Fibroblast of mammary gland (primary cell): ENCODE data around the gene DRG1.
"Not testable (repeated sequence)": the region's sequence is repeated elsewhere in the genome, so short reads cannot be mapped to it uniquely, and the experiment has no call there.

ENCODE experiments used
- DNase-seq: peaks from one replicate; pipeline ENCODE4 v3.0.0-alpha.2; 2010; ENCODE audit warnings: low read depth
- H3K4me3 ChIP-seq: 2 replicates; pipeline ENCODE4 v1.5.1; 2011; ENCODE audit warnings: low read depth, mild to moderate bottlenecking, low read length, moderate library complexity; ENCODE audit not compliant: control insufficient read depth
- TF ChIP-seq, protein P1 (sequence below): conservative IDR thresholded peaks from 2 replicates; pipeline ENCODE4 v1.5.1; 2011; ENCODE audit warnings: low read depth, low read length, inconsistent platforms; ENCODE audit not compliant: control insufficient read depth, insufficient read depth

The DRG1 gene

DNA sequence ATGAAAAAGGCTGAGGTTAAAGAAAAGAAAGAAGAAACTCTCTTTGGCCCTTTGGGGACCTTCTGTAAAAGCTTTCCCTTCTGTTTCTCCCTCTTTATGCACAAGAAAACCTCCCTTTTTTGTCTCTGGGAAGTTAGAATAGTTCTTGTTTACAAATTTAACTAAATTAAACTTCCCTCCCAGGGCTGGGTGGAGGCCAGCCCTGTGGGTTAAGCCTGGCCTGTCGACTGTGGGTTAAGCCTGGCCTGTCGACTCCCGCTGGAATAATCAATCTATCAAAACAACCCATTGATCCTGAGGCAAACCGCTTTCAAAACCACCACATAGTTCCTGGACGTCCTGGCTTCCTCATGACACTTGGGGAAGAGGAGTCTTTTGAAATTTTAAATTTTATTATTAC lies 1.2 kb upstream of the DRG1 start:
- TF ChIP-seq, protein P1, sequence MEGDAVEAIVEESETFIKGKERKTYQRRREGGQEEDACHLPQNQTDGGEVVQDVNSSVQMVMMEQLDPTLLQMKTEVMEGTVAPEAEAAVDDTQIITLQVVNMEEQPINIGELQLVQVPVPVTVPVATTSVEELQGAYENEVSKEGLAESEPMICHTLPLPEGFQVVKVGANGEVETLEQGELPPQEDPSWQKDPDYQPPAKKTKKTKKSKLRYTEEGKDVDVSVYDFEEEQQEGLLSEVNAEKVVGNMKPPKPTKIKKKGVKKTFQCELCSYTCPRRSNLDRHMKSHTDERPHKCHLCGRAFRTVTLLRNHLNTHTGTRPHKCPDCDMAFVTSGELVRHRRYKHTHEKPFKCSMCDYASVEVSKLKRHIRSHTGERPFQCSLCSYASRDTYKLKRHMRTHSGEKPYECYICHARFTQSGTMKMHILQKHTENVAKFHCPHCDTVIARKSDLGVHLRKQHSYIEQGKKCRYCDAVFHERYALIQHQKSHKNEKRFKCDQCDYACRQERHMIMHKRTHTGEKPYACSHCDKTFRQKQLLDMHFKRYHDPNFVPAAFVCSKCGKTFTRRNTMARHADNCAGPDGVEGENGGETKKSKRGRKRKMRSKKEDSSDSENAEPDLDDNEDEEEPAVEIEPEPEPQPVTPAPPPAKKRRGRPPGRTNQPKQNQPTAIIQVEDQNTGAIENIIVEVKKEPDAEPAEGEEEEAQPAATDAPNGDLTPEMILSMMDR: no peak
- H3K4me3 ChIP-seq: no peak overlapping the region
- peak; percentile 43 for DNase-seq

DNA sequence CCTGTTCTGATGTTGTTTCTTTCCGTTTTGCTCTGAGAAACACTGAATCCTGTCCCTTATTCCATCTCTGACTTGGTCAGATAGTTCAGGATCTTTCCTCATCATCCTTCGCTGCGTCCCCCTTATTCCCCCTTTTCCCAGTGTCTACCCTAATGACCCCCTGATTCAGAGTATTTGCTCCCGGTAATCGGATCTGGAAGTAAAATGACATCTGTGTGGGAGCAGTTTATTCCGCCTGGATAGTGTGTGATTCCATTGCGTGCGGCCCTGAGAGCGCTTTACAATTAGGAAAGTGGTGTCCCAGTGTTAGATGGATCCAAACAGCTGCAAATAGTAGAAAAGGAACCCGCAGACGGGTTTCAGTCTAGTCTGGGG lies 606 bp downstream of the DRG1 start:
- TF ChIP-seq, protein P1: no peak
- peak; percentile 36 for DNase-seq
- H3K4me3 ChIP-seq: peak overlapping the region; percentile 79

DNA sequence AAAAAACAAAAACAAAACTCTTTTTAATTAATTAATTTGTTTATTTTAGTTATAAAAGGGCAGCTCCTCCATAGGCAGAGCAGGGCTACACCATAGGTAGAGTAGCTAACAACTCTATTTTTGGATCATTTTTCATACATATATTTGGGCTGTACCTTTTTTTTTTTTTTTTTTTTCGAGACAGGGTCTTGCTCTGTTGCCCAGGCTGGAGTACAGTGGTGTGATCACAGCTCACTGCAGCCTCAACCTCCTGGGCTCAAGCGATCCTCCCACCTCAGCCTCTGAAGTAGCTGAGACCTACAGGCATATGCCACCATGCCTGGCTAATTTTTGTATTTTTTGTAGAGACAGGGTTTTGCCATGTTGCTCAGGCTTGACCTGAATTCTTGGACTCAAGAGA lies 2.9 kb downstream of the DRG1 start:
- not testable (repeated sequence) for DNase-seq, H3K4me3 ChIP-seq

DNA sequence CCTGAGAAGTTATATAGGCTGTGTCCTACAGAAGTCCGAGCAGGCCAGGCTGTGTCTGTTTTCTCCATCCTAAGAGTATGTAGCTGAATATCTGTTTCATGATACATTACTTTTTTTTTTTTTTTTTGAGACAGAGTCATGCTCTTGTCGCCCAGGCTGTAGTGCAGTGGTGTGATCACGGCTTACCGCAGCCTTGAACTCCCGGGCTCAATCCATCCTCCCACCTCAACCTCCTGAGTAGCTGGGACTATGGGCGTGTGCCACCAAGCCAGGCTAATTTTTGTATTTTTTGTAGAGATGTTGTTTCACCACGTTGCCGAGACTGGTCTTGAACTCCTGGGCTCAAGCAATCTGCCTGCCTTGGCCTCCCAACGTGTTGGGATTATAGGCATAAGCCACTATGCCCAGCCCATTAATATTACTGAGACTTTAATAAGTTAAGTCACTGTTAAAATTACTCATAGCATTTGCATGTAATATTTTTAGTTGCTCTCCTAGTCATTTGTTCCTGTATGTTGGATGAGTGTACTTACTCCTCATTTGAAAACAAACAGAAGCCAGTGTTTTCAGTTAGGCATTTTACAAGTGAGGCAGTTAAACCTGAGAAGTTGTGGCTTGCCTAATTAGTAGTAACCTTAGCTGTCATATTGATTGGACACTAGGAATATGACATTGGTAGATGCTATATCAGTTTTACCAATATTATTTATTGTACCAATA lies 26.1 kb downstream of the DRG1 start:
- TF ChIP-seq, protein P1: no peak

DNA sequence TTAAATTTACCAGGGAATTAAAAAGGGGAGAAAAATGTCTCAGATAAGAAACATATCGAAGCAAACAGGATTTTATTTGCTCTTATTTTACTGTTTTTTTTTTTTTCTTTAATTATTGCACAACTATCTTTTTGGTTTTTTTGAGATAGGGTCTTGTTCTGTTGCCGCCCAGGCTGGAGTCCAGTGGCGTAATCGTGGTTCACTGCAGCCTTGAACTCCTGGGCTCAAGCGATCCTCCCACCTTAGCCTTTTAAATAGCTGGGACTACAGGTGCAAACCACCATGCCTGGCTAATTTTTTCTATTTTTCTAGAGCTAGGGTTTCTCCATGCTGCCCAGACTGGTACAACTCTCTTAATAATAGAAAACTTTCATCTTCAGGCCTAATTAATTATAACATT lies 32.5 kb downstream of the DRG1 start:
- TF ChIP-seq, protein P1: no peak
- no peak for DNase-seq

More for the DNA sequence above, 26.1 kb downstream of the DRG1 start:
- no peak overlapping the region for H3K4me3 ChIP-seq
- DNase-seq: peak; percentile 28

DNA sequence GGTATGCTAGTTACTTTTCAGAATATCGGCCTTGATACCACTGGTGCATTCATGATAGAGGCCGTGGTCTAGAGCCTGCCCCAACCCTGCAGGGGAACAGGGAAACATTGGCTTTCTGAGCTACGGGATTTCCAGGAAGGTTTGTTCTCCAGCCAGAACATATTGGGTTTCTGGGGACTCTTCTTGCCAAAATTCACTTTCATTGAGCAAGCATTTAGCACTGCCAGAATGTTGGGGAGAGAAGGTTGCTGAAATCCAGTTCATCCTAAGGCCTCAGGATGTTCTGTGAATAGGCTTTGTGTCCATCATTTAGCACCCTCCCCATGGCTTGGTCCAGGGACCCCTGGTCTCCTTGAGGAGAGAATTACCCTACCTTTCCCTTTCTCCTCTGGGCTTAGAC lies 36.7 kb downstream of the DRG1 start:
- TF ChIP-seq, protein P1: no peak
- peak; percentile 26 for DNase-seq
- H3K4me3 ChIP-seq: no peak overlapping the region

More for the DNA sequence above, 32.5 kb downstream of the DRG1 start:
- H3K4me3 ChIP-seq: no peak overlapping the region

DNA sequence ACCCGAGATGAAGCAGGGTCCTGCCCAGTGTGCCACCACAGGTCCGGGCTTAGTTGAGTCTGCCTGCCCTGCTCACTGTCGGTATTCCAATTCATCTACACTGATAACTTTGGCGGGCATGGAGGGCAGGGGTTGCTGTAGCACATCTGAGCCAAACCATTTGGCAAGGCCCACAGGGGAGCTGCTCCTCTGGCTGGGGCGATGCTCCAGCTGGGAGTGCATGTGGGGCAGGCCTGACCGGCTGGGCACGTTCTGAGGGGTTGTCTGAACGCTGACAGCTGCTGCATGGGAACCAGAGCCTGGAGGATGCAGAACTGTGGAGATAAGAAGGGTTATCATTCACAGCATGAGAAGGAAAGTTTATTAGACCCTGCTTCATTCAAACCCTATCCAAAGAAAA lies 40.4 kb downstream of the DRG1 start:
- DNase-seq: no peak
- TF ChIP-seq, protein P1: no peak
- no peak overlapping the region for H3K4me3 ChIP-seq
